AG04449 (cell line): ENCODE data around the gene LBP.

Experiments
- CTCF ChIA-PET: fragments of 350-600 bp; formaldehyde crosslinking; extraction: SDS; loops from one replicate; lab custom pipeline; 2021; ENCODE audit warnings: antibody characterized with exemption; lab: Yijun Ruan, JAX
- POLR2A ChIA-PET: fragments of 400-600, 350-600 bp; formaldehyde crosslinking; extraction: SDS; loops from one replicate; lab custom pipeline; 2020; ENCODE audit warnings: antibody characterized with exemption, inconsistent platforms; lab: Yijun Ruan, JAX
- DNase-seq: peaks from one replicate; pipeline ENCODE4 v3.0.0-alpha.2; 2010; ENCODE audit warnings: low read depth, low spot score
- H3K4me3 ChIP-seq: 2 replicates; pipeline ENCODE4 v1.5.1; 2011; ENCODE audit warnings: low read depth, mild to moderate bottlenecking, control low read depth, low read length
- TF ChIP-seq, protein P1 (sequence below): IDR thresholded peaks from one replicate; pipeline ENCODE4 v1.5.1; 2011; ENCODE audit warnings: mild to moderate bottlenecking, moderate library complexity, low read length, control low read depth, inconsistent platforms; ENCODE audit not compliant: insufficient read depth; ENCODE audit errors: missing control alignments

Gene LBP

DNA sequence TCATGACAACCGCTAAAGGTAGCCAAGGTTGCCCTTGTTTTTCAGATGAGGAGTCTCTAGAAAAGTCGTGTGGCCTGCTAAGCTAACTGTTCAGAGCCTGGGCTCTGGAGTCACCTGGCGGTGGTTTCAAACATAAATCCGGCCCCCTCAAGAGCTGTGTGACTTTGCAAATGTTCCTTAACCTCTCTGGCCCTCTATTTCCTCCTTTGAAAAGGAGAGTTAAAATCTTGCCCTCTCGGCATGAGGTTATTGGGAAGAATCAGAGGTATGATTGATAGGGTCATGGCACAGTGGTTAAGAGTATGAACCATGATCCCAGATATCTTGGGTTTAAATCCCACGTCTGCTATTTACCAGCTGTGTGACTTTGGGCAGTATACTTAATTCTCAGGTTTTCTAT lies 5.6 kb upstream of the LBP start:
- ChIA-PET CTCF (interaction anchor here (0.7 to 2.9 kb wide), 9 partner anchors 12 to 120 kb away, joined by 3 to 8 read pairs (median 3); no protein-coding TSS in a partner anchor), POLR2A (no interaction called here)
- TF ChIP-seq, protein P1, sequence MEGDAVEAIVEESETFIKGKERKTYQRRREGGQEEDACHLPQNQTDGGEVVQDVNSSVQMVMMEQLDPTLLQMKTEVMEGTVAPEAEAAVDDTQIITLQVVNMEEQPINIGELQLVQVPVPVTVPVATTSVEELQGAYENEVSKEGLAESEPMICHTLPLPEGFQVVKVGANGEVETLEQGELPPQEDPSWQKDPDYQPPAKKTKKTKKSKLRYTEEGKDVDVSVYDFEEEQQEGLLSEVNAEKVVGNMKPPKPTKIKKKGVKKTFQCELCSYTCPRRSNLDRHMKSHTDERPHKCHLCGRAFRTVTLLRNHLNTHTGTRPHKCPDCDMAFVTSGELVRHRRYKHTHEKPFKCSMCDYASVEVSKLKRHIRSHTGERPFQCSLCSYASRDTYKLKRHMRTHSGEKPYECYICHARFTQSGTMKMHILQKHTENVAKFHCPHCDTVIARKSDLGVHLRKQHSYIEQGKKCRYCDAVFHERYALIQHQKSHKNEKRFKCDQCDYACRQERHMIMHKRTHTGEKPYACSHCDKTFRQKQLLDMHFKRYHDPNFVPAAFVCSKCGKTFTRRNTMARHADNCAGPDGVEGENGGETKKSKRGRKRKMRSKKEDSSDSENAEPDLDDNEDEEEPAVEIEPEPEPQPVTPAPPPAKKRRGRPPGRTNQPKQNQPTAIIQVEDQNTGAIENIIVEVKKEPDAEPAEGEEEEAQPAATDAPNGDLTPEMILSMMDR, result no peak
- H3K4me3 ChIP-seq, result no peak overlapping the region
- no peak for DNase-seq

DNA sequence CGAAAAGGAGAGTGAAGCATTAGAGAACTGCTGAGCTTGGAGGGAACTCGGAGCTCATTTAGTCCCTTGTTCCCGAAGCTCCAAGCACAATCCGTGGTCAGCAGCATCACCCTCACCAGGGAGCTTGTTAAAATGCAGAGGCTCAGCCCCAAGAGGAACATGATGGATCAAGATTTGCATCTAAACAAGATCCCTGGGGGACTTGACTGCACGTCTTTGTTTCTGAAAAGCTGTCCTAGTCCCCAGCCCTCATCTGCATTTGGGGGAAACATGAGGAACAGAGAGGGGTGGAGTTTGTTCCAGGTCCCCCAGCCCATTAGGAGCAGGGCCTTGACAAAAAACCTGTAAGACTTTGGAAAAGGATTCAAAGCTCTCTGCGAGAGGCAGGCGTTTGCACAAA lies 4.1 kb upstream of the LBP start:
- CTCF ChIA-PET, result interaction anchor here (0.5 to 1.3 kb wide), 4 partner anchors 13 to 120 kb away, joined by 3 to 5 read pairs (median 3); no protein-coding TSS in a partner anchor

DNA sequence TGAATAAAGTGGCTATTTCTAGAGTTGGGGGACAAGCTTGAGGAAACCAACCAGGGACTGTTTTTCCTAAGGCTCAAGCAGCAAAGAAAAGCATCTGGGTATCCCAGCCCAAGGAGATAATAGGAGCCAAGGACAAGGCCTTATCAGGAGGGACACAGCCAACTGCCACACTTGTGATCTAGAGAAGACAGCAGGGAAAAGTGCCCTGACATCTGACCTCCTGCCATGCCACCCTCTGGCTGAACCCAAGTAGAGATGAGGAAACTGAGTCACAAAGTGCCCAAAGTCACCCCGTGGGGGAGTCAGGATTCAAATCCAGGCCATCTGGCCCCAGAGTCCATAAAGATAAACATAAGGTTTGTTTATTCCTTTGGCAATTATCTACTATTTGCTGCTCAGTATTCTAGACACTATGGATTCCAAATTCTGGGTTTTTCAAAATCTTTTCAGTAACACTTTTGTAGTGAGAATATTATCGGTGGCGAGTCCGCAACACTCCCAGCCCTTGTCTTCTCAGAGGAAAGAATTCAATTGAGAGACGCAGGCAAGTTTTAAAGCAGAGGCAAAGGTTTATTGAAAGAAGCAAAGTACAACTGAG lies 3.5 kb upstream of the LBP start:
- CTCF ChIA-PET, result interaction anchor here (1.0 to 1.3 kb wide), 3 partner anchors 12 to 120 kb away, joined by 3 to 5 read pairs (median 3); no protein-coding TSS in a partner anchor
- POLR2A ChIA-PET, result no interaction called here
- H3K4me3 ChIP-seq, result no peak overlapping the region
- DNase-seq, result no peak
- TF ChIP-seq, protein P1, result no peak

More for the DNA sequence above, 4.1 kb upstream of the LBP start:
- H3K4me3 ChIP-seq, result no peak overlapping the region
- TF ChIP-seq, protein P1, result no peak
- POLR2A ChIA-PET, result no interaction called here
- DNase-seq, result no peak

DNA sequence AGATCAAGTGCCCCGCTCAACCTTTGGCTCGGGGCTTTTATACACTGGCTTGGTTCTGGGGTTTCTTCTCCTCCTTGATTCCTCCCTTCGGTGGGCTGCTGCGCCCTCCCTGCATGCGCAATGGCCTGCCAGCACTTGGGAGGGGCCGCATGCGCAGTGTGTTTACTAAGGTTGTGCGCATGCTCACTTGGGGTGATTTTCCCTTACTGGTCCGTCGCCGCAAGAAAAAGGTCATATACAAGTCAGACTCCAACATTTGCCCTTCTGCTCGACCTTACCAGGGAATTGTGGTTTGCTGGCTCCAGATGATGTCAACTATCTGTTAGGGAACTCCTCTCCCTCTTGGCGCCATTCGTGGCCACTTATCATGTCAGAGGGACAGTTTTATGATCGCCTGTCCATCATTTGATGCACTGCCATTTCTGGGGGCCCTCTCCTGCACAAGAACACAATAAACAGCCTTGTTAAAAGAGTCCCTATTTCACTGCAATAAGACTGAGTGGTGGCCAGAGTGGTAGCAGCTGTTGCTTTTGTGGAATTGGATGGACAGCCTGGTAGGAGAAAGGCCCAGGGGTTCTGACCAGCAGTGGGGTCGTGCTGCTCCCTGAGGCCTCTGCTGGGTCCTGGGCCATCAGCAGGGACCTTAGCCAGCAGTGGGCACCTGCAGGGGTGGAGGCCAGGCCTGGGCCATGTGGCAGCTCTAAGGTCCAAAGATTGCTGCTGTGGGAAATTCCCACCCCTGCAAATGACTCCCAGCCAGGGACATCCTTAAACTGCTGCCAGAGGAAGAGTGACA lies 2.8 kb upstream of the LBP start:
- no peak overlapping the region for H3K4me3 ChIP-seq
- POLR2A ChIA-PET, result no interaction called here
- CTCF ChIA-PET, result interaction anchor here (0.7 kb wide), 1 partner anchor 13 kb away, joined by 3 read pairs; no protein-coding TSS in a partner anchor
- TF ChIP-seq, protein P1, result no peak
- DNase-seq, result no peak

DNA sequence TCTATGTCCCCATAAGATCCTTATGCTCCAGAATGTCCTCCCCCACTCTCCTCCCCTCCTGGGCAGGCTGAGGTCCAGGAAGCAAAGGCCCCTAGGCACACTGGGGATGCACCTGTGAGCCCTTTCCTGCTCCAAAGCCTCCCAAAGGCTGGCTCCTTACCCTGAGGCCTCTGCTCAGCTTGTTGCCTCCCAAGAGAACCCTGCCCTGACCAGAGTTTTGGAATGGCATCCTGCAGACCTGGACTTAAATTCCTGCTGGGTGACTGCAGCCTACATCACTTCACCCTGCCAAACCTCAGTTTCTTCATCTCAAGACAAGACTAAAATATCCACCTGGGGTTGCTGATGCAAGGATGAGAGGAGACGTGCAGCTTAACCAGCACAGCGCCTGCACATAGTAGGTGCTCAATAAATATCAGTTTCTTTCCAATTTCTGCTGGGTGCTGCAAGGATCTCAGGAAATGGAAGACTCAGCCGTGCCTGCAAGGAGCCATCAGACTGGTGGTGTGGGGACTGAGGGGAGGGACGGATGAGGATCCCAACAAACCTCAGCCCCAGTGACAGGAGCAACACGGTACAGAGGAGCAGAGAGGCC lies 2.1 kb upstream of the LBP start:
- POLR2A ChIA-PET, result no interaction called here
- TF ChIP-seq, protein P1, result no peak
- DNase-seq, result no peak
- CTCF ChIA-PET, result no interaction called here
- no peak overlapping the region for H3K4me3 ChIP-seq

DNA sequence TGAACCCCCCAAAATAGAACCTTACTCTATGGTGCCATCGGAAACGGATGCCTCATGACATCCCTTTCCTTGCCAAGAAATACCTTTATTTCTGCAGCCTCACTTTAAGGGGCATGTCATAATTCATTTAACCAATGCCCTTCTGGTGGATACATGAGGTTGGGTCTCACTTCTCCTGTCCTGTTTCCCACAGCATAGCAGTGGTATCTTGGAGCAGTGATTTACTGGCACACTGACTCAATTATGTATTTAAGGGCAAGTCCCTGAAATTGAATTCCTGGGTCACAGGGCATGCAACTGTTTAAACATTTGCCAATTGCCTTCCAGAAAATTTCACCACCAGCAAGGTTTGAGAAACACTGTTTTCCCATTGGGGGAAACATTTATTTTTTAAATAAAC lies 639 bp upstream of the LBP start:
- POLR2A ChIA-PET, result no interaction called here
- TF ChIP-seq, protein P1, result no peak
- no peak for DNase-seq
- CTCF ChIA-PET, result no interaction called here
- H3K4me3 ChIP-seq, result no peak overlapping the region
